ENCODE measurements around the gene ZNF385C.

The ZNF385C gene

GRCh38 chr17:42124256-42124655 lies 26.0 kb upstream of the ZNF385C start:
- no peak for DNase-seq (ENCODE audit: low spot score)
- TF ChIP-seq, protein P1, sequence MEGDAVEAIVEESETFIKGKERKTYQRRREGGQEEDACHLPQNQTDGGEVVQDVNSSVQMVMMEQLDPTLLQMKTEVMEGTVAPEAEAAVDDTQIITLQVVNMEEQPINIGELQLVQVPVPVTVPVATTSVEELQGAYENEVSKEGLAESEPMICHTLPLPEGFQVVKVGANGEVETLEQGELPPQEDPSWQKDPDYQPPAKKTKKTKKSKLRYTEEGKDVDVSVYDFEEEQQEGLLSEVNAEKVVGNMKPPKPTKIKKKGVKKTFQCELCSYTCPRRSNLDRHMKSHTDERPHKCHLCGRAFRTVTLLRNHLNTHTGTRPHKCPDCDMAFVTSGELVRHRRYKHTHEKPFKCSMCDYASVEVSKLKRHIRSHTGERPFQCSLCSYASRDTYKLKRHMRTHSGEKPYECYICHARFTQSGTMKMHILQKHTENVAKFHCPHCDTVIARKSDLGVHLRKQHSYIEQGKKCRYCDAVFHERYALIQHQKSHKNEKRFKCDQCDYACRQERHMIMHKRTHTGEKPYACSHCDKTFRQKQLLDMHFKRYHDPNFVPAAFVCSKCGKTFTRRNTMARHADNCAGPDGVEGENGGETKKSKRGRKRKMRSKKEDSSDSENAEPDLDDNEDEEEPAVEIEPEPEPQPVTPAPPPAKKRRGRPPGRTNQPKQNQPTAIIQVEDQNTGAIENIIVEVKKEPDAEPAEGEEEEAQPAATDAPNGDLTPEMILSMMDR (IDR thresholded peaks at IDR 0.05; ENCODE audit: extremely low read depth, insufficient read depth, missing control alignments): peak; percentile 6
- in situ Hi-C loops (cut with MboI; ENCODE audit: low pct_unique_long_range_greater_than_20kb, low sequenced_read_pairs, unreplicated experiment): loop anchor here (25.0 kb wide), 1 partner anchor 387 kb away; the partner anchor contains the start of gene HAP1

GRCh38 chr17:42122371-42123303 lies 24.4 kb upstream of the ZNF385C start, which contains the start of gene HSPB9:
Gene HSPB9 (plus strand): TSS chr17:42122804. CDS start chr17:42122851, 47 bp downstream.
- DNase-seq (ENCODE audit: low spot score): no peak
- TF ChIP-seq, protein P1 (IDR thresholded peaks at IDR 0.05; ENCODE audit: extremely low read depth, insufficient read depth, missing control alignments): no peak
- in situ Hi-C loops (cut with MboI; ENCODE audit: low pct_unique_long_range_greater_than_20kb, low sequenced_read_pairs, unreplicated experiment): loop anchor here (25.0 kb wide), 1 partner anchor 385 kb away; the partner anchor contains the start of gene HAP1

GRCh38 chr17:42120770-42121769 lies 22.8 kb upstream of the ZNF385C start, which contains the start of gene KAT2A:
Gene KAT2A (minus strand): TSS chr17:42121367. CDS start chr17:42121304, 63 bp downstream.
- DNase-seq (ENCODE audit: low spot score): peak; percentile 97
- in situ Hi-C loops (cut with MboI; ENCODE audit: low pct_unique_long_range_greater_than_20kb, low sequenced_read_pairs, unreplicated experiment): loop anchor here (25.0 kb wide), 1 partner anchor 384 kb away; the partner anchor contains the start of gene HAP1
- TF ChIP-seq, protein P1 (IDR thresholded peaks at IDR 0.05; ENCODE audit: extremely low read depth, insufficient read depth, missing control alignments): no peak

DNA sequence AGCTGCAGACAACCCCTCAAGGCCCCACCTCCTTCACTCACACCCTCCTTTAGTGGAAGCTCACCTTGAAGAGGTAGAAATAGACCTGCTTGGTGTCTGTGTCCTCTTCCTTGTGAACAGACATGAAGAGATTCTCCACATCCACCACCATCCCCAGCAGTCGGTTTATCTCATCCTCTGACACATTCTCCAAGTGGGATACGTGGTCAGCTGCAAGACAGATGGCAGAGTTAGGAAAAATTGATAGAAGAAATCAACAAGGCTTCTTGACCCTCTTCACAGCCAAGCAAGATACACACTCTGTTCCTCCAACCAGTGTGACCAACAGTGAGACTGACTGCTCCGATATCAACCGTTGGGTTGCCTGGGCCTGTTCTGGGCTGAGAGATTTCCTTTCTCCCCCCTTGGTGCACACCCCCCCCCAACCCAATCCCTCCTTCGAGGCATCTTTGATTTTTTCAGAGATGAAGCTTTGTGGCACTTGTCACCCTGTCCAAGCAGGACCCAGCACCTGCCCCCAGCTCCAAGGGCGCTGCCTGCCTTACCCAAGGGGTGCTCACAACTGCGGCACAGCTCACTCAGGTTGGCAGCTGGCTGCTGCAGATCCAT lies 22.0 kb upstream of the ZNF385C start:
- TF ChIP-seq, protein P1 (IDR thresholded peaks at IDR 0.05; ENCODE audit: extremely low read depth, insufficient read depth, missing control alignments): no peak
- DNase-seq (ENCODE audit: low spot score): no peak
- in situ Hi-C loops (cut with MboI; ENCODE audit: low pct_unique_long_range_greater_than_20kb, low sequenced_read_pairs, unreplicated experiment): loop anchor here (25.0 kb wide), 1 partner anchor 383 kb away; the partner anchor contains the start of gene HAP1

DNA sequence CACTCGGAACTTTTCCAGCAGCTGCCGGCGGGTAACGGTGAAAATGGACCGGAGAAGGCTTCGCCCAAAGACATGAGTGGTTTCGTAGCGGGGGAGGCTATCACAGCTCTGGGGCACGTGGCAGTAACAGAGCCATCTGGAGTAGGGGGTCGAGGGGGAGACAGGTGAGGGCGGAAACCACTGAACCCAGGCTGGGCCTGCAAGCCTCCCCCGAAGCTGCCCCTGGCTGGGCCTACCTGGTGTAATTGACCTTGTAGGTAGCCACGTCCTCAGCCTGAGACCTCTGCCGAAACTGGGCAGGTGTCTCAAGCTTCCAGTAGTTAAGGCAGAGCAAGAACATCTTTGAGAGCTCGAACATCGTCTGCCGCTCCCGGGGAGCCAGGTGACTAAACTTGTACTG lies 21.0 kb upstream of the ZNF385C start:
- DNase-seq (ENCODE audit: low spot score): no peak
- in situ Hi-C loops (cut with MboI; ENCODE audit: low pct_unique_long_range_greater_than_20kb, low sequenced_read_pairs, unreplicated experiment): loop anchor here (10.0 to 25.0 kb wide), 2 partner anchors 94 to 382 kb away; partner anchors contain the start of genes HAP1 and NKIRAS2
- TF ChIP-seq, protein P1 (IDR thresholded peaks at IDR 0.05; ENCODE audit: extremely low read depth, insufficient read depth, missing control alignments): no peak

Data from GM13977 (cell line).